ENCODE data around the gene NOTCH2.

The NOTCH2 gene

DNA sequence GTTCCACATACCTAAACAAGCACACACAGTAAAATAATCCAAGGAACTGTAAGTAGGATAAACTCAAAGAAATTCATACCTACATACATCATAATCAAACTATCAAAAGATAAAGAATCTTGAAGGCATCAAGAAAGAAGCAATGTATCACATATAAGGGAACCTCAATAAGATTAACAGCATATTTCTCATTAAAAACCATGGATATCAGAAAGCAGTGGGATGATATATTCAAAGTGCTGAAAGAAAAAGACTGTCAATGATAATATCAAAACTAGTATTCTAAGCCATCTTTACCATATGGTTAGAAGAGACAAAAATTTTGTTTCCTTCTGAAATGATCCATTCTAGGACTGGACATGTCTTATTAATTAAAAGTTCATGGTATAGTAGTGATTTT is 136.1 kb downstream of the NOTCH2 start:
- no peaks in the 10 kb centered on the region for H3K79me2 ChIP-seq (ENCODE audit: control insufficient read depth, low read length)
- H3K27me3 ChIP-seq (ENCODE audit: control insufficient read depth, low read length) = no peaks in the 10 kb centered on the region
- no peak overlapping the region for H3K27ac ChIP-seq (ENCODE audit: low read depth, low read length)
- no peaks in the 10 kb centered on the region for H3F3A ChIP-seq (ENCODE audit: control insufficient read depth, insufficient read depth)
- no peaks in the 10 kb centered on the region for H4K20me1 ChIP-seq (ENCODE audit: control insufficient read depth, insufficient read depth, low read depth, low read length)
- TF ChIP-seq EZH2phosphoT487 (IDR thresholded peaks at IDR 0.05; ENCODE audit: borderline replicate concordance, low read length) = no peak
- TF ChIP-seq, protein P1, sequence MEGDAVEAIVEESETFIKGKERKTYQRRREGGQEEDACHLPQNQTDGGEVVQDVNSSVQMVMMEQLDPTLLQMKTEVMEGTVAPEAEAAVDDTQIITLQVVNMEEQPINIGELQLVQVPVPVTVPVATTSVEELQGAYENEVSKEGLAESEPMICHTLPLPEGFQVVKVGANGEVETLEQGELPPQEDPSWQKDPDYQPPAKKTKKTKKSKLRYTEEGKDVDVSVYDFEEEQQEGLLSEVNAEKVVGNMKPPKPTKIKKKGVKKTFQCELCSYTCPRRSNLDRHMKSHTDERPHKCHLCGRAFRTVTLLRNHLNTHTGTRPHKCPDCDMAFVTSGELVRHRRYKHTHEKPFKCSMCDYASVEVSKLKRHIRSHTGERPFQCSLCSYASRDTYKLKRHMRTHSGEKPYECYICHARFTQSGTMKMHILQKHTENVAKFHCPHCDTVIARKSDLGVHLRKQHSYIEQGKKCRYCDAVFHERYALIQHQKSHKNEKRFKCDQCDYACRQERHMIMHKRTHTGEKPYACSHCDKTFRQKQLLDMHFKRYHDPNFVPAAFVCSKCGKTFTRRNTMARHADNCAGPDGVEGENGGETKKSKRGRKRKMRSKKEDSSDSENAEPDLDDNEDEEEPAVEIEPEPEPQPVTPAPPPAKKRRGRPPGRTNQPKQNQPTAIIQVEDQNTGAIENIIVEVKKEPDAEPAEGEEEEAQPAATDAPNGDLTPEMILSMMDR (IDR thresholded peaks at IDR 0.05; ENCODE audit: low read depth, low read length, poor library complexity, severe bottlenecking) = no peak
- H3K9me3 ChIP-seq (ENCODE audit: control insufficient read depth, insufficient read depth, low read length) = no peaks in the 10 kb centered on the region
- H3K36me3 ChIP-seq (ENCODE audit: control insufficient read depth, low read length) = no peaks in the 10 kb centered on the region
- H3K4me1 ChIP-seq (ENCODE audit: control insufficient read depth, low read length) = no peaks in the 10 kb centered on the region
- H3K9me2 ChIP-seq (replicated peaks; ENCODE audit: control insufficient read depth, low read length) = no peaks in the 10 kb centered on the region
- H3K4me3 ChIP-seq (ENCODE audit: low read length) = no peak overlapping the region
- H3K4me2 ChIP-seq (ENCODE audit: low read length) = no peak overlapping the region

DNA sequence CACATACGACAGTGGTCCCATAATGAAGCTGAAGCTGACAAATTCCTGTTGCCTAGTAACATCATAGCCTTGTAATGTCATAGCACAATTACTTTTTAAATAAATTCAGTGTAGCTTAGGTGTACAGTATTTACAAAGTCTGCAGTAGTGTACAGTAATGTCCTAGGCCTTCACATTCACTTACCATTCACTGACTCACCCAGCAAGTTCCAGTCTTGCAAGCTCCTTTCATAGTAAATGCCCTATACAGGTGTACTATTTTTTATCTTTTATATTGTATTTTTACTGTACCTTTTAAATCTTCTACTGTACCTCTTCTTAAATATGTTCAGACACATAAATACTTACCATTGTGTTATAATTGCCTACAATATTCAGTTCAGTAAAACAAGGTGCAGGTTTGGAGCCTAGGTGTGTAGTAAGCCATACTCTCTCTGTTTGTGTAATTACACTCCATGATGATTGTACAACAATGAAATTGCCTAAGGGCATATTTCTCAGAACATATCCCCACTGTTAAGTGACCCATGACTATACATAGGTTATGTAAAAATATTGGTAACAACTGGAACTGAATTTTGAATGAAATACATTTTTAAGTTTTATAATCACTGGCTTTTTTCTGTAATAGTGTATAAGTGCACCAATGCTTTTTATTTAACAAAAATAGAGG is 139.7 kb downstream of the NOTCH2 start:
- Histone ChIP-seq H3K27ac (ENCODE audit: low read depth, low read length) (no peak overlapping the region), H3K4me1 (ENCODE audit: control insufficient read depth, low read length) (no peaks in the 10 kb centered on the region), H3K9me3 (ENCODE audit: control insufficient read depth, insufficient read depth, low read length) (no peaks in the 10 kb centered on the region), H3K79me2 (ENCODE audit: control insufficient read depth, low read length) (no peaks in the 10 kb centered on the region), H3F3A (ENCODE audit: control insufficient read depth, insufficient read depth) (no peaks in the 10 kb centered on the region), H3K4me2 (ENCODE audit: low read length) (no peak overlapping the region), H4K20me1 (ENCODE audit: control insufficient read depth, insufficient read depth, low read depth, low read length) (no peaks in the 10 kb centered on the region), H3K27me3 (ENCODE audit: control insufficient read depth, low read length) (no peaks in the 10 kb centered on the region), H3K36me3 (ENCODE audit: control insufficient read depth, low read length) (no peaks in the 10 kb centered on the region), H3K4me3 (ENCODE audit: low read length) (no peak overlapping the region), H3K9me2 (replicated peaks; ENCODE audit: control insufficient read depth, low read length) (no peaks in the 10 kb centered on the region)
- TF ChIP-seq, protein P1 (IDR thresholded peaks at IDR 0.05; ENCODE audit: low read depth, low read length, poor library complexity, severe bottlenecking) = no peak
- TF ChIP-seq EZH2phosphoT487 (IDR thresholded peaks at IDR 0.05; ENCODE audit: borderline replicate concordance, low read length) = no peak

DNA sequence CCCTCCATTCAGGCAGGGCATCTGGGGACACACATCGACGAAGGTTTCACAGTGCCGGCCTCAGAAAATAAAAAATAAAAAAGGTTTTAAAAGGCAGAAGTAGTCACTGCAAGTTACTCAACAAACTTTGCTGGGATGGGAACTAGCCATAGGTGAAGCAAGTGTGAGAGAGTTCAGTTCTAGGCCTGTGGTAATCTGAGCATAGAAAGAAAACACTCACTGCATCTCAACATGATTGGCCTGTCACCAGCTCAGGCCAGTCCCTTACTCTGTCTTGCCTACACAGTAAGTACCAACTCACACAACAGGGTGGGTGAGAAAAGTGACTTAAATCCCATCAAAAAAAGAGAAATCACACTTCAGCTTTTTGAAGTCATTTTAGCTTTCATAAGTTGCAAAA is 142.9 kb downstream of the NOTCH2 start:
- Histone ChIP-seq H3K4me1 (ENCODE audit: control insufficient read depth, low read length) (no peaks in the 10 kb centered on the region), H3K36me3 (ENCODE audit: control insufficient read depth, low read length) (no peaks in the 10 kb centered on the region), H3K4me2 (ENCODE audit: low read length) (no peak overlapping the region), H3K9me3 (ENCODE audit: control insufficient read depth, insufficient read depth, low read length) (no peaks in the 10 kb centered on the region), H3K4me3 (ENCODE audit: low read length) (no peak overlapping the region), H3K9me2 (replicated peaks; ENCODE audit: control insufficient read depth, low read length) (no peaks in the 10 kb centered on the region), H3K27me3 (ENCODE audit: control insufficient read depth, low read length) (no peaks in the 10 kb centered on the region), H4K20me1 (ENCODE audit: control insufficient read depth, insufficient read depth, low read depth, low read length) (no peaks in the 10 kb centered on the region), H3K27ac (ENCODE audit: low read depth, low read length) (no peak overlapping the region), H3K79me2 (ENCODE audit: control insufficient read depth, low read length) (no peaks in the 10 kb centered on the region), H3F3A (ENCODE audit: control insufficient read depth, insufficient read depth) (no peaks in the 10 kb centered on the region)
- no peak for TF ChIP-seq EZH2phosphoT487 (IDR thresholded peaks at IDR 0.05; ENCODE audit: borderline replicate concordance, low read length)
- TF ChIP-seq, protein P1 (IDR thresholded peaks at IDR 0.05; ENCODE audit: low read depth, low read length, poor library complexity, severe bottlenecking) = no peak
